ENCODE measurements around the gene LHCGR.

DNA sequence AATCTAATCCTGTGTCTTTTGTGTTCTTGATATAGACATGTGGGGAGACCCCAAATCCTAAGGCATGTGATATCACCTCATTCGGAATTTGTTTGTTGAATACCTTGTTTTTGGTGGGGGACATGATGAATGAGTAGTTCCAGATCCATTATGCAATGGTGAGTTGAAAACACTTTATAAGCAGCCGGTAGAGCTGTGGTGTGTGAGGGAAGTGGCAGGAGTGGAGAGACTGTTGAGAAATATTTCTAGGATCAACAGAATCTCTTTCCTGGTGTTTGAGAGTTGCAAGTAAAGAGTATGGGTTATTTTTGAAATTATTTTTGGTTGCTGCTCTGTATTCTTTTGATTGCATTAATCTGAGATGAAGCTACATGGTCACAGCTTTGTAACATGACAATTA, 34.4 kb downstream of the LHCGR start:
- no peak for TF ChIP-seq POLR2A (IDR thresholded peaks at IDR 0.05)
- TF ChIP-seq, protein P1, sequence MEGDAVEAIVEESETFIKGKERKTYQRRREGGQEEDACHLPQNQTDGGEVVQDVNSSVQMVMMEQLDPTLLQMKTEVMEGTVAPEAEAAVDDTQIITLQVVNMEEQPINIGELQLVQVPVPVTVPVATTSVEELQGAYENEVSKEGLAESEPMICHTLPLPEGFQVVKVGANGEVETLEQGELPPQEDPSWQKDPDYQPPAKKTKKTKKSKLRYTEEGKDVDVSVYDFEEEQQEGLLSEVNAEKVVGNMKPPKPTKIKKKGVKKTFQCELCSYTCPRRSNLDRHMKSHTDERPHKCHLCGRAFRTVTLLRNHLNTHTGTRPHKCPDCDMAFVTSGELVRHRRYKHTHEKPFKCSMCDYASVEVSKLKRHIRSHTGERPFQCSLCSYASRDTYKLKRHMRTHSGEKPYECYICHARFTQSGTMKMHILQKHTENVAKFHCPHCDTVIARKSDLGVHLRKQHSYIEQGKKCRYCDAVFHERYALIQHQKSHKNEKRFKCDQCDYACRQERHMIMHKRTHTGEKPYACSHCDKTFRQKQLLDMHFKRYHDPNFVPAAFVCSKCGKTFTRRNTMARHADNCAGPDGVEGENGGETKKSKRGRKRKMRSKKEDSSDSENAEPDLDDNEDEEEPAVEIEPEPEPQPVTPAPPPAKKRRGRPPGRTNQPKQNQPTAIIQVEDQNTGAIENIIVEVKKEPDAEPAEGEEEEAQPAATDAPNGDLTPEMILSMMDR (IDR thresholded peaks at IDR 0.05 in 8 of 11, conservative IDR thresholded peaks at IDR 0.05 in 3 of 11), result no peak
- TF ChIP-seq POLR2AphosphoS5 (IDR thresholded peaks at IDR 0.05), result no peak

Data from spleen (tissue), 7 donors.